IMR-90 (cell line): ENCODE results near the gene PMAIP1. TPM values are rescaled to one million over a fixed set of nuclear protein-coding genes. Genes with fewer than 3 reads are reported as not detected.

Experiments used
- ATAC-seq: fragments of 200-7000 bp; cut with Tn5 transposase; 2 replicates; pipeline ENCODE4 v1.9.1; 2020; ENCODE audit warnings: low read depth, mild to moderate bottlenecking, moderate library complexity
- BruUV-seq: library from RNA; stranded (reverse); fragments of 400-500 nt; replicated peaks from 2 replicates; lab custom pipeline; 2021; lab: Mats Ljungman, UMichigan
- CTCF ChIA-PET: fragments of 300-600 bp; formaldehyde crosslinking; extraction: SDS; loops from one replicate; lab custom pipeline; 2021; ENCODE audit warnings: antibody characterized with exemption; lab: Yijun Ruan, JAX
- POLR2A ChIA-PET: fragments of 300-600 bp; sonication (Branson Sonifier 250); formaldehyde crosslinking; loops from one replicate; lab custom pipeline; 2022; ENCODE audit warnings: antibody characterized with exemption; ENCODE audit not compliant: unreplicated experiment; lab: Charles Lee
- DNase-seq: peaks from one replicate; pipeline ENCODE4 v3.0.0; 2013
- H2AFZ ChIP-seq: replicated peaks from 2 replicates; pipeline ENCODE3; 2013; ENCODE audit warnings: low read length, mild to moderate bottlenecking; ENCODE audit not compliant: poor library complexity
- H2AK5ac ChIP-seq: 2 replicates; pipeline ENCODE4 v1.6.1; 2013; ENCODE audit warnings: low read depth, low read length, inconsistent platforms
- H2AK9ac ChIP-seq: replicated peaks from 2 replicates; pipeline ENCODE3; 2013; ENCODE audit warnings: mild to moderate bottlenecking, low read depth, low read length, moderate library complexity; ENCODE audit not compliant: poor library complexity
- H2BK120ac ChIP-seq: 2 replicates; pipeline ENCODE4 v1.6.1; 2013; ENCODE audit warnings: low read depth, low read length, inconsistent platforms
- H2BK15ac ChIP-seq: 3 replicates; pipeline ENCODE4 v1.6.1; 2013; ENCODE audit warnings: low read depth, low read length, inconsistent platforms
- H2BK20ac ChIP-seq: 2 replicates; pipeline ENCODE4 v1.6.1; 2013; ENCODE audit warnings: low read depth, mild to moderate bottlenecking, inconsistent platforms, low read length, moderate library complexity
- H2BK5ac ChIP-seq: 2 replicates; pipeline ENCODE4 v1.6.1; 2013; ENCODE audit warnings: mild to moderate bottlenecking, low read depth, low read length, inconsistent platforms; ENCODE audit not compliant: poor library complexity, severe bottlenecking
- H3K14ac ChIP-seq: replicated peaks from 2 replicates; pipeline ENCODE4 v1.6.1; 2013; ENCODE audit warnings: low read depth, low read length, inconsistent platforms
- H3K18ac ChIP-seq: 2 replicates; pipeline ENCODE4 v1.6.1; 2013; ENCODE audit warnings: low read depth, low read length, control low read depth
- H3K23ac ChIP-seq: 2 replicates; pipeline ENCODE4 v1.6.1; 2013; ENCODE audit warnings: low read depth, low read length, inconsistent platforms
- H3K27ac ChIP-seq: 2 replicates; pipeline ENCODE4 v1.5.1; 2013; ENCODE audit warnings: mild to moderate bottlenecking, control low read depth, low read length; ENCODE audit not compliant: insufficient read depth
- H3K27me3 ChIP-seq: 2 replicates; pipeline ENCODE4 v1.6.1; 2013; ENCODE audit warnings: low read length; ENCODE audit not compliant: control insufficient read depth, insufficient read depth
- H3K36me3 ChIP-seq: 2 replicates; pipeline ENCODE4 v1.6.1; 2013; ENCODE audit warnings: low read length, mixed read lengths; ENCODE audit not compliant: control insufficient read depth, insufficient read depth
- H3K4ac ChIP-seq: 2 replicates; pipeline ENCODE4 v1.6.1; 2013; ENCODE audit warnings: low read depth, low read length, inconsistent platforms
- H3K4me1 ChIP-seq: 2 replicates; pipeline ENCODE4 v1.6.1; 2013; ENCODE audit warnings: low read length, mixed read lengths; ENCODE audit not compliant: control insufficient read depth, insufficient read depth
- H3K4me2 ChIP-seq: 2 replicates; pipeline ENCODE4 v1.6.1; 2013; ENCODE audit warnings: low read depth, mild to moderate bottlenecking, control low read depth, low read length, moderate library complexity
- H3K4me3 ChIP-seq: 2 replicates; pipeline ENCODE4 v1.5.1; 2013; ENCODE audit warnings: low read depth, mild to moderate bottlenecking, control low read depth, low read length, moderate library complexity; ENCODE audit not compliant: insufficient read depth
- H3K56ac ChIP-seq: 2 replicates; pipeline ENCODE4 v1.6.1; 2013; ENCODE audit warnings: low read length, inconsistent platforms; ENCODE audit not compliant: insufficient read depth; ENCODE audit errors: extremely low read depth
- H3K79me1 ChIP-seq, 2 experiments: 2 replicates each; pipeline ENCODE4 v1.6.1; 2013; ENCODE audit warnings: low read length in 2 of 2, inconsistent platforms in 1 of 2, low read depth in 1 of 2
- H3K9ac ChIP-seq: 2 replicates; pipeline ENCODE4 v1.6.1; 2013; ENCODE audit warnings: low read depth, low read length, control low read depth
- H3K9me1 ChIP-seq: 2 replicates; pipeline ENCODE4 v1.6.1; 2013; ENCODE audit warnings: low read length, inconsistent platforms; ENCODE audit not compliant: insufficient read depth
- H3K9me3 ChIP-seq: 2 replicates; pipeline ENCODE4 v1.6.1; 2013; ENCODE audit warnings: low read length; ENCODE audit not compliant: control insufficient read depth, insufficient read depth
- H4K20me1 ChIP-seq: 2 replicates; pipeline ENCODE4 v1.6.1; 2013; ENCODE audit warnings: low read length, inconsistent platforms; ENCODE audit not compliant: insufficient read depth
- H4K5ac ChIP-seq: 2 replicates; pipeline ENCODE4 v1.6.1; 2013; ENCODE audit warnings: mild to moderate bottlenecking, low read depth, low read length, control low read depth
- H4K8ac ChIP-seq, 2 experiments: 2 replicates each; pipeline ENCODE4 v1.6.1; 2013; ENCODE audit warnings: low read depth in 2 of 2, low read length in 2 of 2, control low read depth in 1 of 2, inconsistent platforms in 1 of 2
- H4K91ac ChIP-seq: 2 replicates; pipeline ENCODE4 v1.6.1; 2013; ENCODE audit warnings: low read depth, low read length, inconsistent platforms; ENCODE audit not compliant: insufficient read depth
- BHLHE40 ChIP-seq: fragments of 150-350 bp; IDR thresholded peaks from 2 replicates; pipeline ENCODE4 v1.6.1; 2016; ENCODE audit warnings: mild to moderate bottlenecking, low read depth, low read length
- CEBPB ChIP-seq: IDR thresholded peaks from 2 replicates; pipeline ENCODE4 v1.6.1; 2012; ENCODE audit warnings: low read depth, low read length, improper control_type of control experiment
- CHD1 ChIP-seq: IDR thresholded peaks from 2 replicates; pipeline ENCODE4 v1.6.1; 2012; ENCODE audit warnings: low read depth, low read length, improper control_type of control experiment
- FOS ChIP-seq: fragments of 150-350 bp; IDR thresholded peaks from 2 replicates; pipeline ENCODE4 v1.6.1; 2016; ENCODE audit warnings: low read depth, low read length
- MAFK ChIP-seq: IDR thresholded peaks from 2 replicates; pipeline ENCODE4 v1.6.1; 2012; ENCODE audit warnings: low read depth, low read length, improper control_type of control experiment
- NFE2L2 ChIP-seq: fragments of 150-350 bp; IDR thresholded peaks from 2 replicates; pipeline ENCODE4 v1.6.1; 2016; ENCODE audit warnings: low read depth, mild to moderate bottlenecking, low read length
- POLR2A ChIP-seq: IDR thresholded peaks from 2 replicates; pipeline ENCODE4 v1.6.1; 2012; ENCODE audit warnings: mild to moderate bottlenecking, low read depth, low read length
- RAD21 ChIP-seq: IDR thresholded peaks from 2 replicates; pipeline ENCODE4 v1.6.1; 2012; ENCODE audit warnings: low read length, improper control_type of control experiment
- WGBS, 2 experiments: methylation state at CpG; one replicate each; pipeline versions ENCODE4 v1.1.5 to v1.1.7; 2013; ENCODE audit warnings: missing lambda C conversion rate in 2 of 2; ENCODE audit not compliant: insufficient read length in 1 of 2; ENCODE audit errors: extremely low coverage in 2 of 2; 5-methylcytosine and 5-hydroxymethylcytosine counted together
- dilution Hi-C: fragments of 300-500 bp; cut with HindIII; formaldehyde crosslinking; loops from one replicate; pipeline ENCODE4 v1.14.3; 2018; ENCODE audit warnings: low sequenced_read_pairs; ENCODE audit not compliant: unreplicated experiment
- in situ Hi-C: fragments of 300-500 bp; cut with MboI; formaldehyde crosslinking; loops from 3 replicates; pipeline ENCODE4 v1.14.3; 2019; ENCODE audit warnings: low sequenced_read_pairs, inconsistent platforms, mixed read lengths
- intact Hi-C: fragments of 100-400 bp; cut with micrococcal nuclease; formaldehyde crosslinking; loops from 2 replicates; pipeline ENCODE4 v1.10.0; 2022
- polyA plus RNA-seq, 3 experiments: library from polyadenylated mRNA; depleted of rRNA; stranded (reverse); fragments of >200 nt; gene quantifications; 2 replicates each; pipeline ENCODE4 v1.2.3, GENCODE V29; 2012; ENCODE audit warnings: low replicate concordance in 1 of 3
- total RNA-seq: library from RNA; depleted of rRNA; stranded (reverse); fragments of >200 nt; gene quantifications from 2 replicates; pipeline ENCODE4 v1.2.3, GENCODE V29; 2012
- TF ChIP-seq, protein P1 (sequence below): conservative IDR thresholded peaks from 2 replicates; pipeline ENCODE4 v1.5.1; 2012; ENCODE audit warnings: mild to moderate bottlenecking, low read depth, low read length, improper control_type of control experiment
- TF ChIP-seq, protein P2 (sequence below): fragments of 150-350 bp; IDR thresholded peaks from 2 replicates; pipeline ENCODE4 v1.6.1; 2016; ENCODE audit warnings: low read depth, mild to moderate bottlenecking, low read length, moderate library complexity, borderline replicate concordance

The PMAIP1 gene
- total and polyA plus RNA-seq, 2 of the 4 experiments (the other 2 are of a cell fraction), result 14.0 to 30.1 TPM

DNA sequence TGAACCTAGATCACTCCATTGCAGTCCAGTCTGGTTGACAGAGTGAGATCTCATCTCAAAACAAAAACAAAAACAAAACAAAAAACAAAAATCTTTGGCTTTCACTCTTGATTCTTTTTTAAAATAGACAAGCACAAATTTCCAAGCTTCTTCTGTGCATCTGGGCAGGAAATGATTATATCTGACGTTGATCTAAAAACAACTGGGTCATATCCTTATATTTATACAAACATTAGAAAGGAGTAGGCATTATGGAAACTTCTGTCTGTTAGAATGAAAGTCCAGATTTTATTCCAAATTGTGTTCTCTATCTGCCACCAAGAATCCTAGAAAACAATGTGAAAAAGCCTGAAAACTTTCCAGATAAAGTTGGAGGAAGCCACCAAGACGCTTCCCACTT is 26.2 kb upstream of the PMAIP1 start:
- DNase-seq (peak; percentile 58), ATAC-seq (peak; percentile 21)
- ChIA-PET CTCF (interaction anchor here (2.2 kb wide), 1 partner anchor 14 kb away, joined by 6 read pairs; no protein-coding TSS in a partner anchor), POLR2A (no interaction called here)
- in situ Hi-C loops (no loop called here), intact Hi-C loops (no loop called here), dilution Hi-C loops (no loop called here)
- Histone ChIP-seq H3K18ac (peak overlapping the region; percentile 99), H3K9me1 (peaks cover 4% of the 10 kb centered on the region; the same call in 1 of the 2 replicates), H4K5ac (peak overlapping the region; percentile 97), H2BK20ac (peak overlapping the region; percentile 99), H2BK120ac (peak overlapping the region; percentile 99), H3K4me3 (no peak overlapping the region), H4K91ac (peak overlapping the region; percentile 97), H3K27me3 (no peaks in the 10 kb centered on the region), H3K14ac (peak overlapping the region; percentile 99), H2BK15ac (peak overlapping the region; percentile 94; the same call in 2 of the 3 replicates), H3K4ac (peak overlapping the region; percentile 95), H2BK5ac (peak overlapping the region; percentile 77), H4K8ac (peak overlapping the region; percentile 72 to 97), H3K36me3 (no peaks in the 10 kb centered on the region), H3K27ac (peak overlapping the region; percentile 80), H2AFZ (peak overlapping the region; percentile 60), H3K23ac (peak overlapping the region; percentile 51; the same call in 1 of the 2 replicates), H3K79me1 (peaks cover 0 to 4% of the 10 kb centered on the region in 2 experiments; a peak in 1 of 4 replicates), H3K9me3 (no peaks in the 10 kb centered on the region), H3K4me2 (peak overlapping the region; percentile 58; the same call in 1 of the 2 replicates), H4K20me1 (no peaks in the 10 kb centered on the region), H3K4me1 (peaks cover 4% of the 10 kb centered on the region), H3K9ac (peak overlapping the region; percentile 5; the same call in 1 of the 2 replicates), H2AK5ac (peak overlapping the region; percentile 94), H2AK9ac (peak overlapping the region; percentile 58), H3K56ac (peak overlapping the region; percentile 82)
- TF ChIP-seq, protein P1, sequence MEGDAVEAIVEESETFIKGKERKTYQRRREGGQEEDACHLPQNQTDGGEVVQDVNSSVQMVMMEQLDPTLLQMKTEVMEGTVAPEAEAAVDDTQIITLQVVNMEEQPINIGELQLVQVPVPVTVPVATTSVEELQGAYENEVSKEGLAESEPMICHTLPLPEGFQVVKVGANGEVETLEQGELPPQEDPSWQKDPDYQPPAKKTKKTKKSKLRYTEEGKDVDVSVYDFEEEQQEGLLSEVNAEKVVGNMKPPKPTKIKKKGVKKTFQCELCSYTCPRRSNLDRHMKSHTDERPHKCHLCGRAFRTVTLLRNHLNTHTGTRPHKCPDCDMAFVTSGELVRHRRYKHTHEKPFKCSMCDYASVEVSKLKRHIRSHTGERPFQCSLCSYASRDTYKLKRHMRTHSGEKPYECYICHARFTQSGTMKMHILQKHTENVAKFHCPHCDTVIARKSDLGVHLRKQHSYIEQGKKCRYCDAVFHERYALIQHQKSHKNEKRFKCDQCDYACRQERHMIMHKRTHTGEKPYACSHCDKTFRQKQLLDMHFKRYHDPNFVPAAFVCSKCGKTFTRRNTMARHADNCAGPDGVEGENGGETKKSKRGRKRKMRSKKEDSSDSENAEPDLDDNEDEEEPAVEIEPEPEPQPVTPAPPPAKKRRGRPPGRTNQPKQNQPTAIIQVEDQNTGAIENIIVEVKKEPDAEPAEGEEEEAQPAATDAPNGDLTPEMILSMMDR, result no peak
- TF ChIP-seq FOS (no peak), CHD1 (no peak), NFE2L2 (no peak), RAD21 (no peak), BHLHE40 (no peak), MAFK (no peak), POLR2A (no peak), CEBPB (no peak)
- TF ChIP-seq, protein P2, sequence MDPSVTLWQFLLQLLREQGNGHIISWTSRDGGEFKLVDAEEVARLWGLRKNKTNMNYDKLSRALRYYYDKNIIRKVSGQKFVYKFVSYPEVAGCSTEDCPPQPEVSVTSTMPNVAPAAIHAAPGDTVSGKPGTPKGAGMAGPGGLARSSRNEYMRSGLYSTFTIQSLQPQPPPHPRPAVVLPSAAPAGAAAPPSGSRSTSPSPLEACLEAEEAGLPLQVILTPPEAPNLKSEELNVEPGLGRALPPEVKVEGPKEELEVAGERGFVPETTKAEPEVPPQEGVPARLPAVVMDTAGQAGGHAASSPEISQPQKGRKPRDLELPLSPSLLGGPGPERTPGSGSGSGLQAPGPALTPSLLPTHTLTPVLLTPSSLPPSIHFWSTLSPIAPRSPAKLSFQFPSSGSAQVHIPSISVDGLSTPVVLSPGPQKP, result no peak
- no CpG with 5 or more reads among the region's 2 CpGs for WGBS, 2 experiments
- no TSS peak for BruUV-seq
